Measurements from ENCODE around the gene OR2AK2. TPM values are rescaled to one million over a fixed set of nuclear protein-coding genes. Genes with fewer than 3 reads are reported as not detected.

OR2AK2 gene, protein sequence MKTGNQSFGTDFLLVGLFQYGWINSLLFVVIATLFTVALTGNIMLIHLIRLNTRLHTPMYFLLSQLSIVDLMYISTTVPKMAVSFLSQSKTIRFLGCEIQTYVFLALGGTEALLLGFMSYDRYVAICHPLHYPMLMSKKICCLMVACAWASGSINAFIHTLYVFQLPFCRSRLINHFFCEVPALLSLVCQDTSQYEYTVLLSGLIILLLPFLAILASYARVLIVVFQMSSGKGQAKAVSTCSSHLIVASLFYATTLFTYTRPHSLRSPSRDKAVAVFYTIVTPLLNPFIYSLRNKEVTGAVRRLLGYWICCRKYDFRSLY
- 0.20 TPM in 1 of 2 replicates, not detected in the other for total RNA-seq

DNA sequence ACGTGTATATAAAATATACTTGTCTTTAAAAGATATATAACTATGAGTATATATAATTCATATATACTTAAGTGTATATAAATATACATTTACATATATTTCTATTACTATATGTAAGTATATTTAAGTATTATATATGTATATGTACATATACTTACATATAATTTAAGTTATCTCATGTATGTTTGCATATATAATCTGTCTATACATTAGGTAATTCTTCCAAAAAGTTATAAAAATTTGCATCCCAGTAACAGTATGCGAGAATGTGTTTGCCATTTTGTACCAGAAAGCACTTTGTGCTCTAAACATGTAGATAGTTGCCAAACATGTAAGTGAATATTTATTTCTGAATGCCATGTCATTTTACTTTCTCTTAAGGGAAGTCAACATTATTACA, at the start of gene OR2AK2:
Gene OR2AK2 (plus strand): TSS at position 301 of the 400 bp plus-strand sequence. CDS start 144 bp downstream, outside the sequence.
- intact Hi-C loops (cut with micrococcal nuclease): no loop called here

DNA sequence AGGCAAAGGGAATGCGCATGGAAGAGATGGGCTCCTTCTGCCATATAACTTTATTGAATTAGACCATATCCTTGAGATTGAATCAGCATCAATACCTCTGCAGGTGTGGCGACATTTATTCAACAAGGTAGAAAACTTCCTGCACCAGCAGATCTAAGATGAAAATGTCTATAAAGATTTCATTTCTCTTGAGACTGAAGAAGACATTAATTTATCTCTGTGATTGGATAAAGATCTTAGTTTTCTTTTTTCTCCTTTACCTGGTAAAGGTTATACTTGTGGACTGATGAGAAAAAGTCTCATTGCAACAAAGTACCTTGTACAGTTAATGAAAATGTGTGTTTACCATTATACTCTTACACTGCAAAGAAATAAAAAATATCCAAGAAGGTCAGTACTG, 45.1 kb upstream of the OR2AK2 start, which contains the start of gene OR2T8:
Gene OR2T8 (plus strand): TSS at position 301 of the 400 bp plus-strand sequence. CDS start 766 bp downstream, outside the sequence.
- intact Hi-C loops (cut with micrococcal nuclease): no loop called here

DNA sequence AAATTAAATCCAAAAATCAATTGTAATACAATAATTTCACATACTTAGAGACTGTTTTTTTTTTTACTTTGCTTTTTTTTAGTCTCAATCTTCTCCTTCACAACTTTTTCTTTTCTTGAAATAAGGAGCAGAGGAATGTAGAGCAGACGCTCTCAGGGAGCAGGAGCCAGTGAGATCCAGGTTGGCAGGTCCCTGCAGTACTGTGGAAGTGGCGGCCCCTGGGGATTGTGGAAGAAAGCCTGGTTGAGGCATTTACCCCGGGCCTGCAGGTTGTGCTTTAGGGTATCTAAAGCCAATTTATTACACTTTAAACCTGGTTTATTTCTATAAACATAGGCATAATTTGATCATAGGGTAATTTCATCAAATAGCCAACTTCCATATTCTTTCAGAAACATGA, 41.1 kb upstream of the OR2AK2 start:
- intact Hi-C loops (cut with micrococcal nuclease): no loop called here

DNA sequence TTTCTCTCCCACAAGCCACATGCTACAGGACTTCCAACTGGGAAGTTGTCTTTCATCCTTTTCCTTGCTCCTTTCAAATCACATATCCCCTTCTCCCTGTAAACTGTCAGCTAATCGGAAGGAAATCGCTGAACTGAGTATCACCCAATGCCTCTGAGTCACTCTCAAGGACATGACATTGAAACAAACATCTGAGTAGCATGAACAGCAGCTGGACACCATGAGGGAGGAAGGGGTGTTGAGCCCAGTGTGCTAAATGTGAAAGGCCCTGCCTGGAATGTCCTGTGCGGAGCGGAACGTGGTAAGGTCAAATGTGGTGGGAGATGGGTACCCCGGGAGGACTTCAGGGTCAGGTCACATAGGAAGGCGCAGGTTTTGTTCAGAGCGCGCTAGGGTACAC, 40.2 kb upstream of the OR2AK2 start, which contains the start of gene OR2AJ1:
Gene OR2AJ1 (plus strand): TSS at position 22 of the 400 bp plus-strand sequence. CDS start 8,880 bp downstream, outside the sequence.
- intact Hi-C loops (cut with micrococcal nuclease): no loop called here

DNA sequence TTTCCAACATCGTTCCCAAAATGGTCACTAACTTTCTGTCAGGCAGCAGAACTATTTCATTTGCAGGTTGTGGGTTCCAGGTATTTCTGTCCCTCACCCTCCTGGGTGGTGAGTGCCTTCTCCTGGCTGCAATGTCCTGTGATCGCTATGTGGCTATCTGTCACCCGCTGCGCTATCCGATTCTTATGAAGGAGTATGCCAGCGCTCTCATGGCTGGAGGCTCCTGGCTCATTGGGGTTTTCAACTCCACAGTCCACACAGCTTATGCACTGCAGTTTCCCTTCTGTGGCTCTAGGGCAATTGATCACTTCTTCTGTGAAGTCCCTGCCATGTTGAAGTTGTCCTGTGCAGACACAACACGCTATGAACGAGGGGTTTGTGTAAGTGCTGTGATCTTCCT, 31.0 kb upstream of the OR2AK2 start:
- intact Hi-C loops (cut with micrococcal nuclease): loop anchor here (10.0 kb wide), 1 partner anchor 999 kb away; the partner anchor contains the start of gene AHCTF1

DNA sequence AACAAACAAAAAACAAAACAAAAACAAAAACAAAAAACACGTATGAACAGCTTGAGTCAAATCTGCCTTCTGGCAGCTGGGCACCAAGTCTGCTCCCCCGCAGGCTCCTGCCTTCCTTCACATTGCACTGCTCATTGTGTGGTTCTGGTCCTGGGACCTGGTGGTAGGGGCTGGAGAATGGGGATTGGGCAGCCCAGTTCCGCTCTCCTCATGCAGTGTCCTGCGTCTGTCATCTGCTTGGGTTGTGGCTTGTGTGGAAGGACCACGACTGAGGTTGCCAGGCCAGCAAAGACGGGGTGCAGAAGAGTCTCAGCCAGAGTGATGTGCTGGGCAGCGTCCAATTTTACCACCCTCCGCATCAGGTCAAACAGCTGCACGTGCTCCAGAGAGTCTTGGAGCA, 29.3 kb upstream of the OR2AK2 start:
- intact Hi-C loops (cut with micrococcal nuclease): loop anchor here (2.0 to 10.0 kb wide), 5 partner anchors 79 to 1369 kb away; partner anchors contain the start of genes AHCTF1, CNST, TFB2M and TRIM58

DNA sequence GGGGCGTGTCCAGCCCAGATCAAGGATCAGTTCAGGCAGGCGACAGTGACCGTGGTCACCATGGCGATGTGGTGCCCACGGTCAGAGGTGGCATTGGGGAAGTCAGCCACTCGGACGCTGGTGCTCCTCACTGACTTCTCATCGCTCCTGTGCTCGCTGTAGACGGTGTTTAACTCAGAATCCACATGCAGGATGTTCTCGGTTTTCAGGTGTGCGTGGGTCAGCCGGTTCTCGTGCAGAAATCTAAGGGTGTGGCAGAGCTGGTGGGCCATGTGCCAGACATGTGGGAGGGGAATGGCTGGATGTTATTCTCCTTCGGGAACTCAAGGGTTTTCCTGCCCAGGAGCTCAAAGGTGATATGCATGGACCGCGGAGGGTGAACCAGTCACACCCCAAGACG, 28.6 kb upstream of the OR2AK2 start:
- intact Hi-C loops (cut with micrococcal nuclease): loop anchor here (2.0 to 10.0 kb wide), 5 partner anchors 80 to 1370 kb away; partner anchors contain the start of genes AHCTF1, CNST, TFB2M and TRIM58

DNA sequence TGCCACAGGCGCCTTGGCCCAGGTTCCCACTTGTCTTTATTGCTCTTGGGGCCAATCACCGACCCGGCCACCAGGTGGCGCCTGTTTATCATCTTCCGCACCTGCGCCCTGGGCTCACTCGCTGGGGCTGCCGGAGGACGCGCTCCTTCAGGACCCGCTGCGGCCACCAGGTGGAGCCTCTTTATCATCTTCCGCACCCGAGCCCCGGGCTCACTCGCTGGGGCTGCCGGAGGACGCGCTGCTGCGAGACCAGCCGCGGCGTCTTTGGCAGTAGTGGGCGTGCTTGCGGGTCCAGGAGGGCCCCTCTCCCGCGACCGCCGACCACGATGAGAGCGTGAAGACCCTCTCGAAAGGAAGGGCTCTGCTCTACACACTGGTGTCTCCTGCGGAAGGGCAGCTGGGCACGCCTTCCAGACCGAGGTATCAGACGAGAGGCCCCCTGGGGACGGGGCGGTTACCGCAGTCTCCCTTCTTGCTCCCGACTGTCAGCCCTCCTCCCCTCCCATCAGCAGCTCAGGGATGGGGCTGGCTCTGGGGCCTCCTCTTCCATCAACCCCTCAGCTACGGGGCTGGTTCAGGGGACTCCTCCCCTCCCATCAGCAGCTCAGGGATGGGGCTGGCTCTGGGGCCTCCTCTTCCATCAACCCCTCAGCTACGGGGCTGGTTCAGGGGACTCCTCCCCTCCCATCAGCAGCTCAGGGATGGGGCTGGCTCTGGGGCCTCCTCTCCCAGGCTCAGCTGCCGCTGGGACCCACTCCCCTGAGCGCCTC, 27.9 kb upstream of the OR2AK2 start:
- intact Hi-C loops (cut with micrococcal nuclease): loop anchor here (1.0 to 10.0 kb wide), 9 partner anchors 31 to 1370 kb away; partner anchors contain the start of genes AHCTF1, CNST, TFB2M and TRIM58

DNA sequence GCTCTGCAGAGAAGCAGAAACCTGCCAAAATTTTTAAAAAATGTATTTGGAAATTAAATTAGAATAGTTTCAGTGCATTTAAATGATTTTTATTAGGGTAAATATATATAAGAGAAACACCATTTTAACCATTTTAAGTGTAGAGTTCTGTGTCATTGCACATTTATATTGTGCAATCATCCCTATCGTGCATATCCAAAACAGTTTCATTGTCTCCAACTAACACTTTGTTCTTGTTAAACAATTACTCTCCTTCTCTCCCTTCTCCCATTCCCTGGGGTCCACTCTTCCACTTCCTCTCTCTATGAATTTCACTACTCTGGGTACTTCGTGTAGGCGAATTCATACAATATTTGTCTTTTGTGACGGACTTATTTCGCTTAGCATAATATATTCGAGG, 22.4 kb upstream of the OR2AK2 start:
- intact Hi-C loops (cut with micrococcal nuclease): no loop called here

DNA sequence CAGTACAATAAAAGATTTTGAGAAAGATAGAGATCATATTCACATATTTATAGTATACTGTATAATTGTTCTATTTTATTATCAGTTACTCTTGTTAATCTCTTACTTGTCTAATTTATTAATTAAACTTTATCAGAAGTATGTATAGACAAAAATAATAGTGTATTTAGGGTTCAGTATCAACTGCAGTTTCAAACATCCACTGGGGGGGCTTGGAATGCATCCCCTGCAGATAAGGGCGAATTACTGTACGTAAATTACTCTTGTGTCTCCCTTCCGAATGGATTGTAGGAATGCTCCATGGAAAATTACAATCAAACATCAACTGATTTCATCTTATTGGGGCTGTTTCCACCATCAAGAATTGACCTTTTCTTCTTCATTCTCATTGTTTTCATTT, 16.5 kb upstream of the OR2AK2 start, which contains the start of gene OR2L8:
Gene OR2L8 (plus strand): TSS at position 301 of the 400 bp plus-strand sequence. CDS start 0 bp downstream, at position 301.
- intact Hi-C loops (cut with micrococcal nuclease): no loop called here

DNA sequence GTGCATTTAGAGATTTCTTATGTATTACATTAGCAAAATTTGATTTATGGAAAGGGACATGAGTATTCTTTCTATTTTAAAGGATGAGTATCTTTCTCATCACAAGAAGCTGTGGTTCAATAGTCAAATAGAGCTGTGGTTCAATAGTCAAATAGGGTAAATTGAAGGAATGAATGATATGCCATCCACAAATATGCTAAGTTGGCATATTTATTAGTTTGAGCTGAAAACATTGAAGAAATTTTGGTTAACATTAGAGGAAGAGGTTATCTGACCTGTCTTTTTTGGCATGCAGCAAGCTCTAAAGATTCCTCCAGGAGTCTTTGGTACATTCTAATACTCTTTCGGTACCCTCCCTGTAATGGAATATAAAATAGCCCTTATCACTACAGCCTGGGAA, 11.6 kb upstream of the OR2AK2 start:
- intact Hi-C loops (cut with micrococcal nuclease): no loop called here

DNA sequence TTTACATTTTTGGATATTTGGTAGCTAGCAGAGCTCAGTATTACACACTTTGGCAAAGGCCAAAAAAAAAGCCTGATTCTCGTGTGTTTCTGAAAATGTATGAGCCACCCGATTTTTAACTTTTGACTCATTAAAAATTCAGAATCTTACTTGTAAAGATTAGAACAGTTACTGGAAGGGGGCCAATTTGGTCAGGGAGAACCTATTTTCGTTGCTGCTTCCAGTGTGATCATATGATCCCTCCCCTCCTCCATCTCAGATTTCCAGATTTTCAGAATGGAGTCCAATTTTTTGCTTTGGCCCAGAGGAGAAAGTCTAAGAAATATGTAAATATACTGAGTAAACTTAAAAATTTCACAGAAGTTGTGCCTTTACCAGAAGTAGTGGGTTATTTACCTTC, 3.2 kb upstream of the OR2AK2 start:
- intact Hi-C loops (cut with micrococcal nuclease): no loop called here

DNA sequence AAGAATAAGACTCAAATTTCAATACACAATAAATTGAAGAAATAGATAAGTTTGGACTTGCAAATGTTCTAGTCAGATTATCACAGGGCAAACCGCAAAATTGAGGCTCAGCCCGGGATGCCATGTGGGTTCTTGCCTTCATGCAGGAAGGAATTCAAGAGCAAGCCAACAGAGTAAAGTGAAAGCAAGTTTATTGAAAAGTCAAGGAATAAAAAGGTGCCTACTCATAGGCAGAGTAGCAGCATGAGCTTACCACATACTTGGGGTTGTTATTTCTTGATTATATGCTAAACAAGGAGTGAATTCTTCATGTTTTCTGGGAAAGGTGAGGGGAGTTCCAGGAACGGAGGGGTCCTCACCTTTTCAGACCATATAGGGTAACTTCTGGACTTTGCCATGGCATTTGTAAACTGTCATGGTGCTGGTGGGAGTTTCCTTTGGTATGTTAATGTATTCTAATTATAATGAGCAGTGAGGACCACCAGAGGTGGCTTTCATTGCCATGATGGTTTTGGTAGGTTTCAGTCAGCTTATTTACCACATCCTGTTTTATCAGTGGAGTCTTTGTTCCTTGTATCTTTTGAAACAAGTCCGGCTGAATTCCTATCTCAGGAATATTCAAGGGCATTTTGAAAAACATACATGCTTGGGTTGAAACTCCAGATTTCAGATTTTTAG, 2.0 kb upstream of the OR2AK2 start:
- intact Hi-C loops (cut with micrococcal nuclease): no loop called here

DNA sequence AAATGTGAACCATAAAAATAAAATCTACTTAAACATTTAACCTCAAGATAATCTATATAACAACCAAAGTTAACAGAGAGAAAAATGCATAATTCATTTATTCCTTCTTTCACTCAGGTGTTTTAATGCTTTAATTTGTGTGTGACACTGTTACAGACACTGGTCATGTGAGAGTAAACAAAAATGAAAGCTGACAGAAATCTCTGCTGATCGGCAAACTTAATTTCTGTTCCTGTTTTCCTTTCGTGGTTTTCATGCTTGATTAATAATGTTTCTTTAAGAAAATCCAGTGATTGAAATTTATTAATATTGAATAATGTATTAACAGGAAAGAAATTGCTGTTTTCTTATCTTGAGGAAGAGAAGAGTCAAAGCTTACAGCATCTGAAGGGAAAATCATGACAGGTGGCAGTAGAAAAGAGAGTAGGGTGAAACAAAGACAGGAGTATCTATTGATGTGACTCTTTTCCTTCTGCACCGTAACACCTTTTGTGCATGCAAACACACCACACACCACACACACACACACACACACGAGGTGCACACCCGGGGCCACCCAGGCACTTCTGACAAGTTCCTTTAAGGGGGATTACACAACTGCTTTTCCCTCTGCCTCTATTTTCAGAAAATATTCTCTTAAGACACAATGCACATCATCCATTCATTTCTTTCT, 1.6 kb downstream of the OR2AK2 start:
- intact Hi-C loops (cut with micrococcal nuclease): no loop called here

DNA sequence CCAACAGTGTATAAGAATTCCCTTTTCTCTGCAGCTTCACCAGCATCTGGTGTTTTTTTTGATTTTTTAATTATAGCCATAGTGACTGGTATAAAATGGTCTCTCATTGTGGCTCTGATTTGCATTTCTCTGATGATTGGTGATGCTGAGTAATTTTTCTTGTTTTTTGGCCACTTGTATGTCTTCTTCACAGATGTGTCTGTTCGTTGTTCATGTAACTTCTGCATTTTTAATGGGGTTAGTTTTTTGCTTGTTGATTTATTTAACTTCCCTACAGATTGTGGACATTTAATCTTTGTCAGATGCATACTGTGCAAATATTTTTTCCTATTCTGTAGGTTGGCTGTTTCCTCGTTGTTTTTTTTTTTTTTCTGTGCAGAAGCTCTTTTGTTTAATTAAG, 28.0 kb downstream of the OR2AK2 start:
- intact Hi-C loops (cut with micrococcal nuclease): no loop called here

DNA sequence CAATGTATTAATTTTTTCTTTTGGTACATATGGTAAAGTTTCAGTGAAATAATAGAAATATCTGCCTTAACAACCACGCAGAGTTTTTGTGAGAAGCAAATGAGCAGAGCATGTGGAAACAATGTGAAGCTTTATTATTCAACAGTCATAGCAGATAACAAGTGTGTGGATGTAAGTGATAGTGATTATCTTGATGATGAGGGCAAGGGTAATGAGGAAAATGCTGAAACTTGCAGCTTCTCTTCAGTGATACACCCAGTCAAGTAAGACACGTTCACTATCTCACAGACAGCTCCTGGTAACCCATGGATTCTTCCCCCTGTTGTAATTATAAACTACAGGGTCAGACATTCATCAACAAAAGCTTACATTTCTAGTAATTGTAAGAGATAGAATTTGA, 33.8 kb downstream of the OR2AK2 start:
- intact Hi-C loops (cut with micrococcal nuclease): no loop called here

DNA sequence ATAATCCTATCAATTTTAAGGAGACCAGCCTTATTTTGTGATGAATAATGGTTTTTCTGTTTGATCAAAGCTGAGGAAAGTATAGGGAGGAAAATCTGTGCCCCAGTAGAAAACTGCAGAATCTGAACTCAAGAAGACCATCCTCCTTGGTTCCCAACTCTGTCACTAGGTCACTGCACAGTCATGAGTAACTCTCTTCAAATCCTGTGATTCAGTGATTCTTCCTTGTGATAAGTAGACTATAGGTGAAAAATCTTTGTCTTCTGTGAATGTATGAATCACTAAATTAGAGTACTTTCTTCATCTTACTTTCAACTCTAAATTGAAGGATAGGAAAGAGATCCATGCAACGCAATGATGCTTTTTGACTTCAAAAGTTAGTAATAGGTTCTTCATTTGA, 35.1 kb downstream of the OR2AK2 start:
- intact Hi-C loops (cut with micrococcal nuclease): no loop called here

DNA sequence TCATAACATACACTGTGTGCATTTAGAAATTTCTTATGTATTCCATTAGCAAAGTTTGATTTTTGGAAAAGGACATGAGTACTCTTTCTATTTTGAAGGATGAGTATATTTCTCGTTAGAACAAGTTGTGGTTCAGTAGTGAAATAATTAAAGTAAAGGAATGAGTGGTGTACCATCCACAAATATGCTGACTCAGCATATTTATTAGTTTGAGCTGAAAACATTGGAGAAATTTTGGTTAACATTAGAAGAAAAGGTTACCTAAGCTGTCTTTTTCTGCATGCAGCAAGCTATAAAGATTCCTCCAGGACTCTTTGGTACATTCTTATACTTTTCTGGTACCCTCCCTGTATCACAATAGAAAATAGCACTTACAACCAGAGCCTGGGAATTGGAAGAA, 42.7 kb downstream of the OR2AK2 start:
- intact Hi-C loops (cut with micrococcal nuclease): no loop called here

DNA sequence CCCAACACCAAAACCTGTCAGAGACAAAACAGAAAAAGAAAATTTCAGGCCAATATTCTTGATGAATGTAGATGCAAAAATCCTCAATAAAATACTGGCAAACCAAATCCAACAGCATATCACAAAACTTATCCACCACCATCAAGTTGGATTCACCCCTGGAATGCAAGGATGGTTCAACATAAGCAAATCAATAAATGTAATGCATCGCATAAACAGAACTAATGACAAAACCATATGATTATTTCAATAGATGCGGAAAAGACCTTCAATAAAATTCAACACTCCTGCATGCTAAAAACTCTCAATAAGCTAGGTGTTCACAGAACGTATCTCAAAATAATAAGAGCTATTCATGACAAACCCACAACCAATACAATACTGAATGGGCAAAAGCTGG, 44.6 kb downstream of the OR2AK2 start:
- intact Hi-C loops (cut with micrococcal nuclease): no loop called here

DNA sequence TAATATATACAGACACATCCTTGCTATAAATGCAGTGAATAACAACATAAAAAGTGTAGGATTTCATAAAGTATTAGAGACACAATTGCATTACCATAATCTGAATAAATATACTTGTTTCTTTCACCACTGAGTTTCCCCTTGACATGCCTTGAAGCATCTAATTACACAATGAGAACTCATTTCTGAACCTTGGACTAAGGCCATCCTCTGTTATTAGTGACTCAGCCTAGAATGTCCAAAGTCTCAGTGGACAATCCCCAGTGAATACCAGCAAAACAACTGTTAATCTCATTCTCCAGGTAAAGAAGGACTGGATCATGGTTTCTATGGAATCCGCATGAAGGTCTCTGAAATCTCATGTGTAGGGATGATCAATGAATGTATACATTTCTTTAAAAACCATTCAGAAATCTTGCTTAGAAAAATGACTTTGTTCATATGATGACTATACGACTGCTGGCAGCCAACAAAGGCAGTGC, 48.2 kb downstream of the OR2AK2 start, which contains the start of gene OR2L5:
Gene OR2L5 (plus strand): TSS at position 432 of the 482 bp plus-strand sequence. CDS start 8,288 bp downstream, outside the sequence.
- intact Hi-C loops (cut with micrococcal nuclease): no loop called here
